NCI-H748 treated with DMSO at 0.1 percent for 48 hours (cell line): ENCODE measurements around the gene ANKRD53.

Source experiments
- DNase-seq: peaks from one replicate; lab custom pipeline; 2025; lab: John Stamatoyannopoulos, UW

Gene ANKRD53

GRCh38 chr2:70965506-70965905, 12.9 kb upstream of the ANKRD53 start:
- no peak for DNase-seq

DNA sequence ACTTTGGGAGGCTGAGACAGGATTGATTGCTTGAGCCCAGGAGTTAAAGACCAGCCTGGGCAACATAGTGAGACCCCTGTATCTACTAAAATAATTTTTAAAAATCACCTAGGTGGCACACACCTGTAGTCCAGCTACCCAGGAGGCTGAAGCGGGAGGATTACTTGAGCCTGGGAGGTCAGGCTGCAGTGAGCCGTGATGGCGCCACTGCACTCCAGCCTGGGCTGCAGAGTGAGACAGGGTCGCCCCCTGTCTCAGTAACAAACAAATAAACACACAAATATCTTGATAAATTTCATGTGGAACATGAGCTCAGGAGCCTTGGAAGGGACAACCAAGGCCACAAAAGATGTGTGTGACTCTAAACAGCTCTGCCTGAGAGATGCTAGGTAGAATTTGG, 11.7 kb upstream of the ANKRD53 start:
- no peak for DNase-seq

GRCh38 chr2:70967189-70967588, 11.2 kb upstream of the ANKRD53 start:
- DNase-seq, result no peak

DNA sequence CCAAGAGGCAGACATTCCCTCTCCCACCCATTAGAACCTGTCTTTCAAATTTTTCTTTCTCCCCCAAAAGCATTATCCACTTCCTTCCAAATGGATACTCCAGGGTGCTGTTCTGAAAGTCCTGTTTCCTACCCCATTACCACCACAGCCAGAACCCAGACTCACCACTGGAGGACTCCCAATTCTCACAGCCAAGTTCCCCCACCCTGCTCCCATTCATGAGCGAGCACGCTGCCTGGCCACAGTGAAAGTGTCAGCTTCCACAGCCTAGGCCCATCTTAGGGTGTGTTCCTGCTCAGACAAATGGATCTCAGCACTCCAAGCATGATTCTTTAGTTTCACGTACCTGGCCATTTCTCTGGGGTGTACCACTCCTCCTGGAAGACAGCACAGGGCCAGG, 3.8 kb upstream of the ANKRD53 start:
- no peak for DNase-seq

- no peak for DNase-seq
These were observed 3.2 kb upstream of the ANKRD53 start for GRCh38 chr2:70975237-70975636.

DNA sequence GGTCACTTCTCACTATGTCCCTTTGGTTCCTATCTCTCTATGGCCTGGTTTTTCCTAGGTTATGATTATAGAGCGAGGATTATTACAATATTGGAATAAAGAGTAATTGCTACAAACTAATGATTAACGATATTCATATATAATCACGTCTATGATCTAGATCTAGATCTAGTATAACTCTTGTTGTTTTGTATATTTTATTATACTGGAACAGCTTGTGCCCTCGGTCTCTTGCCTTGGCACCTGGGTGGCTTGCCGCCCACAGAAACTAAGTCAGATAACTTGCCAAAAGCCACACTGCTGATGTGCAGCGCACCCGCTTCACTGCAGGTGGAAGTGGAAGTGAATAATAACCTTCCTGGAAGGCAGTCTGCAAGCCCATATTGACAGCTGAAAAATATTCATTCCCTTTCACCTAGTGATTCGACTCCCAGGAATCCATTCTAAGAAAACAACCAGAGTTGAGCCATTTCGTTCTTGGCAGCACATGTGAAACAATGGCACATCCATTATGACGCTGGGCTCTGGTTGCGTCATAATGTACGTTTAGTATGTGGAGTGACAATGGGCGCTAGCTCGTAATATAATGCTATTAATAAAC, 725 bp upstream of the ANKRD53 start:
- DNase-seq, result no peak

DNA sequence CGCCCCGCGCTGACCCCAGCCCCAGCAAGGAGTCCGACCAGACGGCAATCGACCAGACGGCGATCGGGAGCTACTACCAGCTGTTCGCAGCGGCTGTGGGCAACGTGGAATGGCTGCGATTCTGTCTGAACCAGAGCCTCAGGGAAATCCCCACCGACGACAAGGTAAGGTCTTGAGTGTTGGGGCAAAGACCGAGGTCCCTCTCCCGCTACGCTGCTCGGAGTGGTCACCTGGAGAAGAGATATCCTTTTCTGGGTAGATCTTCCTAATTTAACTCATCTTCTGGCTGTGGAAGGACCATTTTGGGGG, 704 bp downstream of the ANKRD53 start:
- DNase-seq, result no peak

GRCh38 chr2:70979626-70980025, 1.2 kb downstream of the ANKRD53 start:
- DNase-seq, result no peak

DNA sequence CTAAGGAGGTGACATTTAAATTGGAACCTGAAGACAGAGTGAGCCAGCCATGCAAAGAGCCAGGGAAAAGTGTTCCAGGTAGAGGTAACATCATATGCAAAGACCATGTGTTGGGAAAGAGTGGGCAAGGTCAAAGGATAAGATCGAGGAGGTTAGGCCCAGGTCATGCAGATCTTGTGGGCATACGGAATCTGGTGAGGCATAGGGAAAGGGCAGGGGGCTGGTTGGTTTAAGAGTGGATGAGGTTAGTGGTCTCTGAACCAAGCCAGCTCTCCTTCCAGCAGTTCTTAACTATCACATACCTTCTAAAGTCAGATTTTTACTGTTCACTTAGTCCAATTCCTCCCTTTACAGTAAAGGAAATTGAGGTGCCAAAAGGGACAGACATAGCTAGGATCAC, 3.0 kb downstream of the ANKRD53 start:
- no peak for DNase-seq

DNA sequence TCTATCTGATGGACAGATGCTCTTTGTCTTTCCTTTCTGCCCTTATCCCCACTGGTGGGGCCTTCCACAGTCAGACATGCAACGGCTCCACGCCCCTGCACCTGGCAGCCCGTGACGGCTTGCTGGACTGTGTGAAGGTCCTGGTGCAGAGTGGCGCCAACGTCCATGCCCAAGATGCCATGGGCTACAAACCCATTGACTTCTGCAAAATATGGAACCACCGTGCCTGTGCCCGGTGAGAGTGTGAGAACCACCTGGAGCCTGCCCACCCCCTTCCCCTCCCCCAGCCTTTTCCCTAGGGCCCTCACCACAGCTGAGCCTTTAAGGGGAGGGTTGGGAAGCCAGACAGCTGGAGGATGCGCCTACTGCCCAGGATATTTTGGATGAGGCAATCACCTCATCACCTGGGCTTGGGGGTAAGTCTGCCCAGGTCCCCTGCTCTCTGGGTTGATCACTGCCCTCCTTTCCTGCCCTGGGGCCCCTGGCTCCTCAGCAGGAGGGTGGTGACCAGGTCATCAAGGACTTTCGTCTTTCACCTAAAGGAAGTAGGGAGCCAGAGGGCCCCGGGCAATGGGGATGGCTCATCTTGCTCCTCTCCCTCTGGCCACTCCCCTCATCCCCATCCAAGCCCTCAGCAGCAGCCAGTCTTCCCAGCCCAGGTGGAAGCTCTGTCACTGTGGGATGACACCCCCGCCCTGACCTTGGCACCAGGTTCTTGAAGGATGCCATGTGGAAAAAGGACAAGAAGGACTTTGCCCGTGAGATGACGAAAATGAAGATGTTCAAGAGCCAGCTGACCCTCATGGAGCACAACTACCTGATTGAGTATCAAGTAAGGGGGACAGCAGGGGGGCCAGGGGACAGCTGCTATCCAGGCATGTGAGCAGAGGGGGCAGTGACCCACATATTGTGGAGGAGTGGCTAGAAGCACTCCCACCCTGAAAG, 3.7 kb downstream of the ANKRD53 start:
- DNase-seq, result no peak

DNA sequence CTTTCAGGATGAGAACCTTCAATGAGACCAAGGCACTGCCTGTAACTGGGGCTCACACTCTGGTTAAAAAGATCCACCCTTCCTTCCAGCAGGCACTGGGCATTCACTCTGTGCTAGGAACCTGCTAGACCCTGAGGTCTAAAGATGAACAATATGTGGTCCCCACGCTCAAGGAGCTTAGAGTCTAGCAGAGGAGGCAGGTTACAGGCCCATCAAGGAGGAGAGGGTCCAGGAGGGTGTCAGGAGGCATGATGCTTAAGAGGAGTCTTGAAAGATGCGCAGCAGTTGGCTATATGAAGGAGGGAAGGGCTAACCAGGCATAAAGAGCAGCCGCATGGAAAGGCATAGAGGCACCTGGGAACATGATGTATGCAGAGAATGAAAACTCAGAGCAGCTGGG, 4.5 kb downstream of the ANKRD53 start:
- no peak for DNase-seq

GRCh38 chr2:70983506-70984227, 5.2 kb downstream of the ANKRD53 start:
- no peak for DNase-seq

GRCh38 chr2:70984228-70984575, 5.8 kb downstream of the ANKRD53 start:
- DNase-seq, result no peak

GRCh38 chr2:70984576-70985282, 6.3 kb downstream of the ANKRD53 start:
- no peak for DNase-seq

GRCh38 chr2:70985283-70985688, 6.9 kb downstream of the ANKRD53 start:
- DNase-seq, result no peak

- DNase-seq, result no peak
These were observed 7.5 kb downstream of the ANKRD53 start for GRCh38 chr2:70985956-70986355.

GRCh38 chr2:70986499-70987189, 8.2 kb downstream of the ANKRD53 start:
- DNase-seq, result no peak

DNA sequence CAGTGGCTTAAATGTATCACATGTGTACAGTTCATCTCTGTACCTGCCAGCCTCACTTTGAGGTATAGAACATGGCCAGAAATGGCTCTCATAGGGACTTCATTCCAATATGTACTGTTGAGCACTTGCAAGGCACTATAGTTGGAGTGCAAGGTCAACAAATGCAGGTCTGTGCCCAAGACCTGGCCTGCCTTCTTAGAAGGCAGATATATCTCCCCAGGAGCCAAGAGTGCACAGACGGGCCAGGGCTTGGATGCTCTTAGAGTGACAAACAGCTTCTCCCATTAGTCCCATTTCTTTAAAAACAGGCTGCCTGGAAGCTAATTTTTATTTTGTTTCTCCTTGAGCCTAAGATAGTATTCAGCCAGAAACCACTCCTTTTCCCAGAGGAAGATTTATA, 9.0 kb downstream of the ANKRD53 start:
- DNase-seq, result no peak

- no peak for DNase-seq
These were observed 9.7 kb downstream of the ANKRD53 start for GRCh38 chr2:70988151-70988550.

GRCh38 chr2:70988726-70989648, 10.6 kb downstream of the ANKRD53 start:
- DNase-seq, result no peak

- no peak for DNase-seq
These were observed 11.8 kb downstream of the ANKRD53 start for GRCh38 chr2:70990216-70990615.
